22Rv1 (cell line): ENCODE measurements around the gene SH2D5.

Experiments used
- H3K27ac ChIP-seq: fragments of 450-650 bp; 2 replicates; pipeline ENCODE4 v1.5.1; 2017
- CTCF ChIP-seq: fragments of 450-650 bp; IDR thresholded peaks from 2 replicates; pipeline ENCODE4 v1.5.1; 2017; ENCODE audit warnings: mild to moderate bottlenecking
- ZFX ChIP-seq: fragments of 450-650 bp; IDR thresholded peaks from 2 replicates; pipeline ENCODE4 v1.6.1; 2017; ENCODE audit warnings: antibody characterized with exemption, borderline replicate concordance

SH2D5 gene

GRCh38 chr1:20695515-20695914, 37.0 kb downstream of the SH2D5 start:
- TF ChIP-seq CTCF: no peak
- TF ChIP-seq ZFX: no peak

GRCh38 chr1:20693623-20694022, 38.9 kb downstream of the SH2D5 start:
- no peak overlapping the region for H3K27ac ChIP-seq
- no peak for TF ChIP-seq CTCF
- no peak for TF ChIP-seq ZFX

More at GRCh38 chr1:20695515-20695914, 37.0 kb downstream of the SH2D5 start:
- no peak overlapping the region for H3K27ac ChIP-seq

- TF ChIP-seq CTCF (no peak), ZFX (no peak)
- no peak overlapping the region for H3K27ac ChIP-seq
Measured at GRCh38 chr1:20691872-20692271, 40.6 kb downstream of the SH2D5 start.

- no peak for TF ChIP-seq CTCF
- TF ChIP-seq ZFX: no peak
- no peak overlapping the region for H3K27ac ChIP-seq
Measured at GRCh38 chr1:20689645-20690056, 42.9 kb downstream of the SH2D5 start.

GRCh38 chr1:20686883-20687725, 45.4 kb downstream of the SH2D5 start:
- no peak overlapping the region for H3K27ac ChIP-seq
- TF ChIP-seq CTCF: no peak
- TF ChIP-seq ZFX: no peak

- no peak for TF ChIP-seq CTCF
- no peak for TF ChIP-seq ZFX
- no peak overlapping the region for H3K27ac ChIP-seq
Measured at GRCh38 chr1:20685741-20686140, 46.8 kb downstream of the SH2D5 start.

GRCh38 chr1:20685099-20685662, 47.3 kb downstream of the SH2D5 start:
- TF ChIP-seq CTCF (no peak), ZFX (no peak)
- H3K27ac ChIP-seq: no peak overlapping the region
